Right lobe of liver (tissue), 4 donors: ENCODE measurements around the gene RORC.

Experiments
- POLR2A ChIP-seq: fragments of 450-650 bp; IDR thresholded peaks from one replicate; pipeline ENCODE4 v1.6.1; 2017; ENCODE audit warnings: antibody characterized with exemption, mild to moderate bottlenecking
- TF ChIP-seq, protein P1 (sequence below), 4 donors: fragments of 200-600 bp in 3 of 4; fragments of 450-650 bp in 1 of 4; IDR thresholded peaks; one replicate each; pipeline versions ENCODE4 v1.5.1 to v1.8.0; 2016 to 2022; ENCODE audit warnings: antibody characterized with exemption in 4 of 4, mild to moderate bottlenecking in 2 of 4
- donor health status: DM: no; HTN: no; CAD: no.
- donor health status: DM: no; HTN: no; CAD: no.
- donor health status: DM: no; HTN: yes; CAD: no.

DNA sequence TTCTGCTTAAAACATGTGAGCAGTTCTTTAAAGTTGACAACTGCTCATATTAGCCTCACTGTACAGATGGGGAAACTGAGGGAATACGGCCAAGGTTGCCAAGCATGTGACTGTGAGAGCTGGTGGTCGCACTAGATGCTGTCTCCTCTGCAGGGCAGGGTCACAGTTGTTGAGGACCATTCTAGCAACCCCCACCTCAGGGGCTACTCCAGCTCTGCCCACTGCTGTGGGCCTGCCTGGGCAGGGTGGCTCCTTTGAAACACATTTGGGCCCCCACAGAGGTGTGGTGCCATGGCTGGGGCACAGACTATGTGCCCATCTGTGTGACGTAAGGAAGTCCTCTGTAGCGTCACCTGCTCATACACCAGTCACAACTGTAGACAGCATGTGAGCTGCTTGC, 21.1 kb upstream of the RORC start:
- TF ChIP-seq, protein P1, sequence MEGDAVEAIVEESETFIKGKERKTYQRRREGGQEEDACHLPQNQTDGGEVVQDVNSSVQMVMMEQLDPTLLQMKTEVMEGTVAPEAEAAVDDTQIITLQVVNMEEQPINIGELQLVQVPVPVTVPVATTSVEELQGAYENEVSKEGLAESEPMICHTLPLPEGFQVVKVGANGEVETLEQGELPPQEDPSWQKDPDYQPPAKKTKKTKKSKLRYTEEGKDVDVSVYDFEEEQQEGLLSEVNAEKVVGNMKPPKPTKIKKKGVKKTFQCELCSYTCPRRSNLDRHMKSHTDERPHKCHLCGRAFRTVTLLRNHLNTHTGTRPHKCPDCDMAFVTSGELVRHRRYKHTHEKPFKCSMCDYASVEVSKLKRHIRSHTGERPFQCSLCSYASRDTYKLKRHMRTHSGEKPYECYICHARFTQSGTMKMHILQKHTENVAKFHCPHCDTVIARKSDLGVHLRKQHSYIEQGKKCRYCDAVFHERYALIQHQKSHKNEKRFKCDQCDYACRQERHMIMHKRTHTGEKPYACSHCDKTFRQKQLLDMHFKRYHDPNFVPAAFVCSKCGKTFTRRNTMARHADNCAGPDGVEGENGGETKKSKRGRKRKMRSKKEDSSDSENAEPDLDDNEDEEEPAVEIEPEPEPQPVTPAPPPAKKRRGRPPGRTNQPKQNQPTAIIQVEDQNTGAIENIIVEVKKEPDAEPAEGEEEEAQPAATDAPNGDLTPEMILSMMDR (IDR thresholded peaks at IDR 0.05) = no peak
- no peak for TF ChIP-seq POLR2A
